Progenitor cell of endocrine pancreas (in vitro differentiated cells): ENCODE measurements around the gene TTLL11. TPM values are rescaled to one million over a fixed set of nuclear protein-coding genes. Genes with fewer than 3 reads are reported as not detected.

Experiments
- DNase-seq: peaks from one replicate; pipeline ENCODE4 v3.0.0; 2021; ENCODE audit warnings: low spot score; ENCODE audit not compliant: unreplicated experiment
- H3K27ac Mint-ChIP-seq: 2 replicates; pipeline ENCODE4 v1.8.0; 2021; ENCODE audit warnings: mild to moderate bottlenecking, moderate library complexity, mixed read lengths
- H3K27me3 Mint-ChIP-seq: 2 replicates; pipeline ENCODE4 v1.8.0; 2021; ENCODE audit warnings: mixed read lengths
- H3K36me3 Mint-ChIP-seq: 2 replicates; pipeline ENCODE4 v1.8.0; 2022; ENCODE audit warnings: mixed read lengths; ENCODE audit not compliant: insufficient read depth
- H3K4me1 Mint-ChIP-seq: 2 replicates; pipeline ENCODE4 v1.8.0; 2021; ENCODE audit warnings: low read depth, mixed read lengths
- H3K4me3 Mint-ChIP-seq: 2 replicates; pipeline ENCODE4 v1.8.0; 2021; ENCODE audit warnings: low read depth, mild to moderate bottlenecking, moderate library complexity, mixed read lengths
- H3K9me3 Mint-ChIP-seq: 2 replicates; pipeline ENCODE4 v1.8.0; 2021; ENCODE audit warnings: low read depth, mixed read lengths
- total RNA-seq: library from RNA; stranded (reverse); gene quantifications from 2 replicates; pipeline ENCODE4 v1.2.1, GENCODE V29; 2021
- TF ChIP-seq, protein P1 (sequence below): fragments of 200-600 bp; sonication (generic); IDR thresholded peaks from one replicate; pipeline ENCODE4 v1.5.0; 2021; ENCODE audit warnings: antibody characterized with exemption, mild to moderate bottlenecking; ENCODE audit not compliant: unreplicated experiment

The TTLL11 gene
- total RNA-seq, 1 donor from 2014 or later: 5.3 TPM

DNA sequence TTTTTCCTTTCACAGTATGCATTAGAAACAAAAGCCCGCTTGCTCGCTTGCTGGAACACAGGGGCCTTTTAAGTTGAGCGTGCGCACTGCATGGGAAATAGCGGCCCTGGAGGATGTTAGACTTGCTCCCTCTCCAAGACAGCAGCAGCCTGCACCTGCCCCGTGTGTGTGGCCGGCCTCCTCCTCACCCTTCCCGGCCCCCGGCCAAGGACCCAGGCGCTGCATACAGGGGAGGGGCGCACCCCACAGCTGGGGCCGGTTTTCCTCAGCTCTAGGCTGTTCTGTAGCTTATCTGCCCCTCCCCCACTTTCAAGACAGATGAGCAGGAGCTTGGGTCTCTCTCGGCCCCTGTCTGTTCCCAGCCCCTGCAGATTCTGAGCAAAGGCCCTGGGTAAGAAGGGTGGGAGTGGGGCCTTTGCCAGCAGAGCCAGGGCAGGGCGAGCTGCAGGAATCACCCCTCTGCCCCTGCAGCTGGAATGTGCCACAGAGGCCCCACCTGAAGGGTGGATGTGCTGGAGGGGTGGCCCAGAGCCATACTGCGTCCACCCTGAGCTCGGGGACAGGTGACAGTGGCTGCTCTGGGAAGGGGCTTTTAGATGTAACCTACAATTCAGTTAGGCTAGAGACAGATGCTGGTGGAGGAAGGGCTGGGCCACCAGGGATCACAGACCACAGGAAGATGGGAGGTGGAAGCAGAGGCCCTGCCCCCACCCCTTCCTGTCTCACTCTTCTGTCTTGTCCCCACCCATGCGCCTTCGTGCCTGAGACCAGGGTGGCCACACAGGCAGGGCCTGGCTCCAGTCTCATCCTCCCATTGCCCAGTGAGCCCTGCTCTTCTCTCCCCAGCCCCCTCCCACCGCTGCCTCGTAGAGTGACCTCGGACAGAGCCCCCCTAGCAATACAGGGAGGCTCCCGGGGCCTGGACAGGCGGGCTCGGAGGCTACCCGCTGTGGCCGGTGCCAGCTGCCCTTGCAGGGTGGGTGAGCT is 309.3 kb downstream of the TTLL11 start:
- Mint-ChIP-seq H3K9me3 (no peaks in the 10 kb centered on the region), H3K36me3 (peaks cover 18% of the 10 kb centered on the region), H3K4me3 (no peak overlapping the region), H3K4me1 (peaks cover 2% of the 10 kb centered on the region), H3K27me3 (no peaks in the 10 kb centered on the region), H3K27ac (peak overlapping the region; percentile 74)
- no peak for DNase-seq
- TF ChIP-seq, protein P1, sequence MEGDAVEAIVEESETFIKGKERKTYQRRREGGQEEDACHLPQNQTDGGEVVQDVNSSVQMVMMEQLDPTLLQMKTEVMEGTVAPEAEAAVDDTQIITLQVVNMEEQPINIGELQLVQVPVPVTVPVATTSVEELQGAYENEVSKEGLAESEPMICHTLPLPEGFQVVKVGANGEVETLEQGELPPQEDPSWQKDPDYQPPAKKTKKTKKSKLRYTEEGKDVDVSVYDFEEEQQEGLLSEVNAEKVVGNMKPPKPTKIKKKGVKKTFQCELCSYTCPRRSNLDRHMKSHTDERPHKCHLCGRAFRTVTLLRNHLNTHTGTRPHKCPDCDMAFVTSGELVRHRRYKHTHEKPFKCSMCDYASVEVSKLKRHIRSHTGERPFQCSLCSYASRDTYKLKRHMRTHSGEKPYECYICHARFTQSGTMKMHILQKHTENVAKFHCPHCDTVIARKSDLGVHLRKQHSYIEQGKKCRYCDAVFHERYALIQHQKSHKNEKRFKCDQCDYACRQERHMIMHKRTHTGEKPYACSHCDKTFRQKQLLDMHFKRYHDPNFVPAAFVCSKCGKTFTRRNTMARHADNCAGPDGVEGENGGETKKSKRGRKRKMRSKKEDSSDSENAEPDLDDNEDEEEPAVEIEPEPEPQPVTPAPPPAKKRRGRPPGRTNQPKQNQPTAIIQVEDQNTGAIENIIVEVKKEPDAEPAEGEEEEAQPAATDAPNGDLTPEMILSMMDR: no peak

DNA sequence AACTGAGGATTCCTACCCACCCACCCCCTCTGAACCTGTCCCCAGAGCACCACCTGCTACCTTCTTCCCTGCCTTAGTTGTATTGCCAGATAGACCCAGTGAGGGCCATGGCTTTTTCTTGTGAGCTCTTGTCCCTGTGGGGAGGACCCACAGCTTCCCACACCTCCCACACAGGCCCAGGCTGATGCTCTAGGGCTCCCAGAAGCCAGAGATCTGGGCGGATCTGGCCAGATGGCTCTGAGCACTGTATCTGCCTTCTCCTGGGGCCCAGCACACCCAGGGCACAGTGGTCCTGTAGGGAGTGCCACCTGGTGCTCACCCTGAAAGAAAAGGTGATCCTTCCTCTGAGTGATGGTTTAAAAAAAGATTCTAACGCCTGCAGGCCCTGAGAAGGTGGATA is 310.0 kb downstream of the TTLL11 start:
- no peak overlapping the region for H3K27ac Mint-ChIP-seq
- DNase-seq: no peak
- TF ChIP-seq, protein P1: no peak
- peaks cover 22% of the 10 kb centered on the region for H3K36me3 Mint-ChIP-seq
- peaks cover 2% of the 10 kb centered on the region for H3K4me1 Mint-ChIP-seq
- no peak overlapping the region for H3K4me3 Mint-ChIP-seq
- no peaks in the 10 kb centered on the region for H3K27me3 Mint-ChIP-seq
- no peaks in the 10 kb centered on the region for H3K9me3 Mint-ChIP-seq

DNA sequence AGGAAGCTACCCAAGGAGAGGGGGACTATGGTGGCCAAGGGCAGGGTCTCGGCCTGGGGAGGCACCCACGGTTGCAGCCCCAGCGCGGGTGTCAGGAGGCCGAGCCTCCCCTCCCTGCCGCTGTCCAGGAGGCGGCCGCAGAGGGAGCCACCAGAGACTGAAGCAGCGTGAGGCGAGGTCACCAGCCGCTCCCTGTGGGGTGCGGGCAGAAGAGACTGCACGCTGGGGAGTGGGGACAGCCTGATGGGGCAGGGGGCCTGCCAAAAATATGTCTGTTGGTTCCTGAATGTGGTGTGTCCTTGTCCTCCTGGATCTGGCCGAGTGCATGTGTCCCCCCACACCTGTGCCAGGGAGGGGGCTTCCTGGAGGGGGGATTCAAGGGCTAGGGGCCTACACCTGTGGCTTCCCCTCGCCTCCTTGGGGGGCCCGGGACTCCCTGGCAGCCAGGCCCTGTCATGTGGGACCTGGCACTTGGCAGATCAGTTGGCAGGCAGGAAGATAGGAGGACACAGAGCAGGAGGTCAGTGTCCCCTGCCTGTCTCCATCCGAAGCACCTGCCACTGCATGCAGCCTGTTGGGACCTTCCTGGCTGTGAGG is 310.5 kb downstream of the TTLL11 start:
- no peaks in the 10 kb centered on the region for H3K9me3 Mint-ChIP-seq
- no peak overlapping the region for H3K4me3 Mint-ChIP-seq
- DNase-seq: no peak
- H3K36me3 Mint-ChIP-seq: peaks cover 25% of the 10 kb centered on the region
- no peaks in the 10 kb centered on the region for H3K27me3 Mint-ChIP-seq
- TF ChIP-seq, protein P1: no peak
- H3K4me1 Mint-ChIP-seq: peaks cover 2% of the 10 kb centered on the region
- no peak overlapping the region for H3K27ac Mint-ChIP-seq

DNA sequence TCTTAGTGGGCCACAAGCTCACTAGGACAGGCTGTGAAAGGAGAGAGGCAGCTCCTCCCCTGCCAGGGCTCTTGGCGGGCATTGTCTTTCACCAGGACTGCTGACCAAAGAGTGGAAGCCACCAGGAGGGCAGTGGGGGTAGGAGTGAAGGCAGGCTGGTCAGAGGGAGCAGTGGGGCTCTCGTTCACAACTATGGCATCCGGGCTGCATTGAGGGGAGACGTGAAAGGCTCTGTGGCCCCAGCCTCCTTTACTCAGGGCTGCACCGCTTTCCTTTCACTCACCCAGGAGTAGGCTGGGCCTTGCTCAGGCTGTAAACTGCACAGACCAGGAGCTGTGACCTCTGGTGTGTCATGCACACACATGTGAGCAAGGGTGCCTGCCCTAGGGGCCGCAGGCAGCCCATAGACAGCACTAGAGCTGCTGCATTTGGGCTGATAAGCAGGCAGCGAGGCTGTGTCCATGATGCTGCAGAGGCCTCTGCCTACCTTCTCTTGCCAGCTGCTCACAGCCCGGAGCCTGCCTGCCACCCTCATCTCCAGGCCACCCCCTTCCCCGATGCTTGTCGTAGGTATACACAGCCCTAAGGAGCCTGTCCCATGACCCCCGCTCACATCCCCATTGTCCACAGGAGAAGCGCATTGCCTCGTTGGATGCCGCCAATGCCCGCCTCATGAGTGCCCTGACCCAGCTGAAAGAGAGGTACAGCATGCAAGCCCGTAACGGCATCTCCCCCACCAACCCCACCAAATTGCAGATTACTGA is 311.2 kb downstream of the TTLL11 start:
- no peak for DNase-seq
- Mint-ChIP-seq H3K27ac (no peak overlapping the region), H3K36me3 (peaks cover 29% of the 10 kb centered on the region), H3K4me1 (peaks cover 2% of the 10 kb centered on the region), H3K9me3 (no peaks in the 10 kb centered on the region), H3K27me3 (no peaks in the 10 kb centered on the region), H3K4me3 (no peak overlapping the region)
- TF ChIP-seq, protein P1: no peak

DNA sequence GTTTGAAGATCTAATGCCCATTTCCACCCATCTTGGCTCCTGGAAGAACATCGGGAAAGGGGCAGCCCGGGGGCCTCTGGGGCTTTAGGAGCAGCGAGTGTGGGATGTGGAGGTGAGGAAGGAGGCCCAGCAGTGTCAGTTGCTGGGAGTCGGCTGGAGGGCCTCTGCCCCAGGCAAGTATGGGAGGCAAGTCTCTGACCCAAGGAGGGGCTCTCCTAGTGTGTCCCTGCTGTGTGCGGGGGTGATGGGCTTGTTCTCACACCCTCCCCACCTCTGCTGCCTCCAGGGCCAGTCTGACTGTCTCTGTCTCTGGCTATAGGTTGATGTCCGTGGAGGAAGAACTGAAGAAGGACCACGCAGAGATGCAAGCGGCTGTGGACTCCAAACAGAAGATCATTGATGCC is 312.0 kb downstream of the TTLL11 start:
- TF ChIP-seq, protein P1: no peak
- Mint-ChIP-seq H3K4me1 (peaks cover 2% of the 10 kb centered on the region), H3K27ac (peak overlapping the region; percentile 51), H3K4me3 (no peak overlapping the region), H3K27me3 (no peaks in the 10 kb centered on the region), H3K36me3 (peaks cover 33% of the 10 kb centered on the region), H3K9me3 (no peaks in the 10 kb centered on the region)
- no peak for DNase-seq
